SK-N-MC (cell line): Measurements from ENCODE around the gene MGAT5.

Experiments
- EZH2 ChIP-seq: fragments of 200-600 bp; sonication (generic); IDR thresholded peaks from one replicate; pipeline ENCODE4 v1.6.1; 2017; ENCODE audit warnings: antibody characterized with exemption
- FOXP2 ChIP-seq: optimal IDR thresholded peaks from 2 replicates; pipeline ENCODE3; 2011; ENCODE audit warnings: mild to moderate bottlenecking, moderate library complexity; ENCODE audit not compliant: insufficient read depth; ENCODE audit errors: extremely low read length, control extremely low read depth
- POLR2AphosphoS5 ChIP-seq: IDR thresholded peaks from 2 replicates; pipeline ENCODE4 v1.6.1; 2012; ENCODE audit warnings: mild to moderate bottlenecking, low read depth, low read length, borderline replicate concordance

- no peak for TF ChIP-seq EZH2
- TF ChIP-seq FOXP2: no peak
- TF ChIP-seq POLR2AphosphoS5: no peak
Measured at GRCh38 chr2:134281815-134282419, 28.0 kb downstream of the MGAT5 start.
